K562 (cell line): ENCODE results near the gene PPIL6.

Source experiments
- SIRT6 ChIP-seq: IDR thresholded peaks from one replicate; pipeline ENCODE4 v1.6.1; 2012; ENCODE audit warnings: low read depth, mild to moderate bottlenecking, control low read depth, inconsistent platforms, low read length, moderate library complexity
- ZNF12 ChIP-seq: sonication (generic); formaldehyde crosslinking; IDR thresholded peaks from 2 replicates; pipeline ENCODE4 v1.4.0; 2020; ENCODE audit warnings: mild to moderate bottlenecking, missing genetic modification reagents

GRCh38 chr6:109382576-109383437 lies 57.6 kb downstream of the PPIL6 start:
- TF ChIP-seq ZNF12 (no peak), SIRT6 (no peak)
